NCI-H345 (cell line): ENCODE results near the gene ZNF385B.
A peak's percentile ranks its signal among the peaks of the same experiment; 100 is the strongest.

Experiments
- DNase-seq: peaks from one replicate; lab custom pipeline; 2025; lab: John Stamatoyannopoulos, UW

Gene ZNF385B

DNA sequence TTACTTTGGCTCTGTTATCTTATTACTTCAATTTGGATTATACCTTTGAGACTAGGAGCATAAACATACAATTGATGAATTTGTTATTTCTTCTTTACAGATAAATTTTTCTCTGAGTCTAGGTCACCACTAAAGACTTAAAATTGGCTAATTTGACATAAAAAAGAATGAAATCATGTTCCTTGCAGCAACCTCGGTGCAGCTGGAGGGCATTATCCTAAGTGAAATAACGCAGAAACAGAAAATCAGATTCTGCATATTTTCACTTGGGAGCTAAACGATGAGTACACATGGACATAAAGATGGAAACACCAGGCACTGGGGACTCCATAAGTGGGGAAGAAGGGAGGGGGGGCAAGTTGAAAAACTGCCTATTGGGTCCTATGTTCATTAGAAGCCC lies 424.0 kb downstream of the ZNF385B start:
- DNase-seq: no peak

DNA sequence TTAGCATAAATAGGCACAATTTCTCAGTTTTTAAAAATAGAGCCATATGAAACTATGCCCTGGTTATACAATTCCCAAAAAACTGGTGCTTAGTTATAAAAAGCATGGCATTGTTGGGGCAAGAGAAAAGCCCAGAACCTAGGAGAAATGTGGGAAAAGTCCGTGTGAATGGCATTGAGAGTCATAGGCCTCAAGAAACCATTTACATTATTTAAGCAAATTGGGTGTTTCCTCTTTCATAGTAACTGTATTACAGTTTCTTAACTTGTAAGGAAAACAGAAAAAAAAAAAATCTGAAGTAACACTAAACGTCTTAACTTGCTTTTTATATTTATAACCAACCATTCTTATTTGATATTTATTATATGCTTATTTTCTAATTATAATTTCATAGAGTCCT lies 425.8 kb downstream of the ZNF385B start:
- DNase-seq: no peak

DNA sequence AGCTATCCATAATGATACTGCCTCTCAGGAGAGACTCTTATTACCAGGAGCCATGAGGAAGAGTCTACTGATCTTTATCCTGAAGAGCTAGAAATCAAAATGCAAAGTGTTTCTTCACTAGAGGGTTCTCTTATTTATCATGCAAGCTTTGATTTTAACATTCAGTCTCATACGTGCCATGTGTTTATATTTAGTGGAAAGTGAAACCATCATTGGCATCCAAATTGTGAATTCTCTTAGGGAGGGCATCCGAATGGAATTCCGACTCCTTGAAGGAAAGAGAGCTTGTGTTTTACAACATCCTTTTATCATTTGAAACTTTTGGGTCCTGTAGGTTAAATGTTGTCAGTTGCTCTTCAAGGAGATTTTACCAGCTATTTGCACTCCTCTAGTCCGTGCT lies 426.4 kb downstream of the ZNF385B start:
- no peak for DNase-seq

DNA sequence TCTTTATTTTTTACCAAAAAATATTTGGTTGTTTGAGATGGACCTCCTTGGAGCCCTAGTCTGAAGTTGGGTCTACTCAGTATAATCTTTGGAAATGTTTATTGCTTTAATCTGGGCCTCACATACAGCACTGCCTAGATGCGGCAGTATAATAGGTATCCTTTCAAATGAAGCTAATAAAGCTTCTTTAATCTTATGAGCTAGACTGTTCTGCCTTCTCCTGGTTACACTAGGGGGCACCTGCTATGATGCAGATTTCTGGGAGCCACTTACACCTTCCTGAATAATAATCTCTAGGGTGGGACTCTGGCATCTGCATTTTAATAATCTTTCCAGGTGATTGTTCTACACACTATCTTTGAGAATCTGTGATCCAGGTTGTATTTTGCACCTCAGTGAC lies 427.1 kb downstream of the ZNF385B start:
- DNase-seq: no peak

DNA sequence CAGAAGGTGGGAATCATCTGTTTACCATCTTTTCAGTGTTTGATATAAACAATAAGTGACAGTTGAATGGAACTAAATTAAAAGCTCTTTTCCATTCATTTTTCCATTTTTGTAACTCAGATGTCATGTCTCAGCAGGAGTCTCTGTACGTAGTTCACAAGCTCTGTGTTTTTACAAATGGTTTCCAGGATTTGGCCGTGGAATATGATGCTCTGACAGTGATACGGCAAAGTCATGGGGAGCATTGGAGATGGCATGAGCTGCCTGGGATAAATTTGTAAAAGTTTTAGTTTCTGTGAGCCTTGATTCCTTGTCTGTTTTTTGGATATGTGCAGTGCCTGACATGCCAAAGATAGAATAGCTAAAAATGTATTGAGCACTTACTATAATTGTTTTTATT lies 428.7 kb downstream of the ZNF385B start:
- DNase-seq: no peak

DNA sequence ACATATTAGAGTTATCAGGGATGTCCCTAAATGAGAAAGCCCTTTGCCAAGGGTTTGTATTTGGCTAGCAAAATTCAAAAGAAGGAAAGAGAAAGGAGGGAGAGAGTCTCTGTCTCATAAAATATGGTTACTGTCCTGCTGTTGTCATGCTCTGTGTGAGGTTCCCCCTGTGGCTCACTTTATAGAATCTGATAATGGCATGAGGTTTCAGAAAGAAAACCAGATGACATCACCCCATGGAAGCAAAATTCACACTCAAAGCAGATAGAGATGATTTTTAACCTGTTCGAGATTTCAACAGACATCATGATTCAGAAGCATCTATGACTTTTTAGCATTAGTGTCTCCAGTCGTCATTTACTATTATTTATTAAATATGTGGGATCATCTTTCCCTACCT lies 431.8 kb downstream of the ZNF385B start:
- DNase-seq: no peak

DNA sequence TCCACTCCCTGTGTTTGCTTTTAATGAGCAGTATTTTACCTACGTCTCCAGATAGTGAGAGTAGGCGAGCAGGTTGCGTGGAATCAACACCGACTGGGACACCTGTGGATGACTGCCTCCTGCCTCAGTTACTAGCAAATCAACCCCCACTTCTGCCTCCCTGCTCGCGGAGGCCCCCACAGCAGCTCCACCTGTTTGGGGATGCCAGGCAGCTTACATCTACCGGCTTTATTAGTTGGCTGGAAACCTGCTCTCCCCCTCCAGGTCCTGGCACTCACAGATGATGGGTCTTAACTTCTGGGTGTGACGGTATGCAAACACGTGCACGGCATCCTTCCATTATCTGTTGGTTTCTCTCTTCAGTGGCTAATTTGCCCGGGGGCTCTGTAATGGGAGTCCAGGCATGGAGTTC lies 432.3 kb downstream of the ZNF385B start:
- DNase-seq: no peak

DNA sequence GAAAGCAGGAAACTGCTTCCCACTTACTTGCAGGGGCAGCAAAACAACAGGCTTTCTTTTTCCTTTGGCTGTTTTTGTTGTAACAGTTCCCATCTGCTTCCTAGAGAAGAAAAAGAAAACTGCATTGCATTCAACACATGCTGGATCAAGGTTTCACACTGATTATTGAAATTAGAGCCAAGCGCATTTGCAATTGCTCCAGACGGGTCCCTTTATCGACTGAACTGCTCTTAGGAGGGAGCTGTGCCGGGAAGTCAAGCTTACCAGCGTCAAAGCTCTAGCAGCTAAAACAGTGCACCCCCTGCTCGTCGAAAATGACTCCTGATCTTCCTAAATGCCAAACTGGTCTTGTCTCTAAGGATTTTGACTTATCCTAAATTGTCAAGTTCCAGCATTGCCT lies 432.8 kb downstream of the ZNF385B start:
- no peak for DNase-seq

DNA sequence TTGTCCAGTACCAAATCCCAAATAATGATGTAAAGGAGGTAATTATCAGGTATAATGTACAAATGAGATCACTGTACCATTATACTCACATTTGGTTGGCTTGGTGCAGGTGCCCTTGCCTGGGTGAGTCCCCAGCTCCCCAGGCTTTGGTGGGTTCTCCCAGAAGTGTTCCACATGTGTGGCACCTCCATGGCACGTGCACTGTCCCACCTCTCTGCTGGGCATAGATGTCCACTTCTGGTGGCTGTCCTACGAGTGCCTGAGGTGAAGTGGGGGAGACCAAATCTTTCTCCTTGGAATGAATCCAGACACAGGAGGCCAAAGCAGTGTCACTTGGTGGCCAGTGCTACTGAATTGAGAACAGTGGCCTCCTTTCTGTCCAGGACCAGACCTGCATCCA lies 434.3 kb downstream of the ZNF385B start:
- DNase-seq: no peak

DNA sequence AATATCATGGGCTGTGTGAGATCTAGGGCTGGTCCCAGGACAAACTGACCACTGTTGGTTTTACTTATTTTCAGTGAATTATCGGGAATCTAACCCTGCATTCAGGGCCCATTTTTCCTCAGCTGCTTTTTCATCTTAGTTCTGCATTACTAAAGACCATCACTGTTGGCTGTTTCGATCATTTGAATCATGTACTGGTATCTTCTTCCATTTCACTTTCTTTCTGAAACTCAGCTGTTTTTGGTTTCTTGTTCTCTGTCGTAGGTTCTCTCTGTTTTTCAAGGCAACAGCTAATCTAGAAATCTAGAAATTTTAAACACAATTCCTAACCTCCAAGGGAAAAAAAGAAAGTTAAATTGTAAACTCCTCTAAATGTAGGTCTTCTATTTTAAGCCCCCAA lies 436.8 kb downstream of the ZNF385B start:
- no peak for DNase-seq

DNA sequence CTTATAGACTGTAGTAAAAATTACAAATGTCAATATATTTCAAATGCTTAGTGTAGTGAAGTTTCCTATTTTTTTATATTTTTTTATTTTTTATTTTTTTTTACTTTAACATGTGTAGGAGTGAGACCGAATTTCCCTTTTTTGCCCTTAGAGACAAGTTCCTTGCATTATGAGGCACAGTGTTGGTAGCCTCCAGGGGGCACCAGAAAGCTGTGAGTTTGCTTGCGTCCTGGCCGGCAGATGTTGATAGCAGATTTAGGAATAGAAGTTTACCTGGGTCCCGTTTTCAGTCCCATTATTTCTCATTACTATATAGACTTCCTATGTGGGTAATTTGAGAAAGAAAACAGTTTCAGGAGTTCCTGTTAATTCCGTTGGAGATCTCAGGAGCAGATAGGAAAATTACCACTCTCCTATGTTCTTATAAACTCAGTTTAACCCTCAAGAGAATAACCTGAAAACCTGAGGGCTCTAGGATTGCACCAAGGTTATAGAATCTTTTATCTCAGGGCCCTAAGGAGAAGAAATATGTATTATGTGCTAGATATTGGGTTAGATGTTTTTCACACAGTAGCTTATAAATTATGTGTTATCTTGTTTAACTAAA lies 439.3 kb downstream of the ZNF385B start:
- DNase-seq: peak; percentile 72

DNA sequence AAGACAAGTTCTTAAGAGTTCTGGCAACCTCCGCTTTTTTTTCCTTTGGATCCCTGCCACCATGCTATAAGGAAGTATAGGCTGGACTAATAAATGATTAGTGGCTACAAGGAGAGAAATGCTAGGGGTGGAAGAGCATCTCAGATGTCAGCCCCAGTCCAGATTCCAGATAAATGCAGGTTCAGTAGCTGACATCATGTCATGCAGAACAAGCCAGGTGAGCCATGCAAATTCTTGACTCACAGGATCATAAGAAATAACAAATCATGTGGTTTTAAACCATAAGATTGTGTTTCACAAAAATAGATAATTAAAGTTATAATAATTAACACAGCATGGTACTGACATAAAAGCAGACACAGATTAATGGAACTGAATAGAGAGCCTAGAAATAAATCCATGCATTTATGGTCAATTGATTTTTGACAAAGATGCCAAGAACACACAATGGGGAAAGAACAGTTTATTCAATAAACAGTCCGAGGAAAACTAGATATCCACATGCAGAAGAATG lies 443.9 kb downstream of the ZNF385B start:
- peak; percentile 7 for DNase-seq

DNA sequence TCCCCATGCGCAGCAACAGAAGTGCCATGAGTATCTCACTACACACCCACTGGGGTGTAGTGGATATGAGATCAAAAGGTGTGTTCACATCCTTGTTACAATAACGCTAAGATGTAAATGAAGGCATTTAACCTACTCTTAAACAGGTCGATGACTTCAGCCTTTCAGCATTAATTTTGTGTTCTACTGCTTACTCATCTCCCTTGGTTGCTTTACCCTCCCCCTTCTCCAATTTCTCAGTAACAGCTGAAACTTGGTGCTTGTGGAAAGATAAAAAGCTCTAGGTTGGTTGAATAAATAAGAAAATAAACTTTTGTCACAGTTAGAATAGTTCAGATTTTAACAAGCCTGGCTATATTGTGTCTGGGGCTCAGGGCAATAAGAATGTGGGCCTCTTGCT lies 449.3 kb downstream of the ZNF385B start:
- no peak for DNase-seq

DNA sequence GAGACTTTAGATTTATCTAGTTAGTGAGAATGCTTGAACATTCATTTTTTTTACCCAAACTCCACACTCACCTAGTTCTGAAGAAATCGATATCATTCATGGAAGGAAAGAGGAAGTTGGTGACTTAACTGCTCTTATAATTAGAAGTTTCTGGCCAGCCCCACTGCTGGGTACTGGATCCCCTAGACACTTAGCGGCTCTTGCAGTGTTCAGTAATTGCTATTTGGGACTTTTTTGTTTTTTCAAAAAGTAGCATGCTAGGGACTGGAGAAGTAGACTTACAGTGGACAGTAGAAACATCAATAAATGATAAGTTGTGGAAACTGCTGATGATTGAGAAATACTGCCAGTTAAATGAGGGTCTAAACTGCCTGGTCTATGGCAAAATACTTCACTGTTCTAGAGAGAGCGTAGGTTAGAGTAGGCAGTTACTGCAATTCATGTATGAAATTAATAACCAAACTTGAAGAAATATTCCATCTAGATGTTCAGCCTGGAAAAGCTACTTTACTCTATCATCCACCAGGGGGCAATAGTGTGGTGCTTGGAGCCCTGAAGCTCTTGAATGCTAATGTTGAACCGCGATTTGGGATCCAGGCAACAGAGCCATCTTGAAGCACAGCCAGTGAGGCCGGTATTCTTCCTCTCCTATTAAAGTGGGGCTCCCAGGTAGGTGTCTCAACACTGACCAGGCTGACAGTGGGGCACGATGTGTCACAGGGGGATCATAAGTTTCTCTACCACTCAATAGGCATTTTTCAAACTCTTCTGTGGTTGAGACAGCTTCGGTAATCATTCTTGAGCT lies 450.7 kb downstream of the ZNF385B start:
- peak; percentile 46 for DNase-seq

DNA sequence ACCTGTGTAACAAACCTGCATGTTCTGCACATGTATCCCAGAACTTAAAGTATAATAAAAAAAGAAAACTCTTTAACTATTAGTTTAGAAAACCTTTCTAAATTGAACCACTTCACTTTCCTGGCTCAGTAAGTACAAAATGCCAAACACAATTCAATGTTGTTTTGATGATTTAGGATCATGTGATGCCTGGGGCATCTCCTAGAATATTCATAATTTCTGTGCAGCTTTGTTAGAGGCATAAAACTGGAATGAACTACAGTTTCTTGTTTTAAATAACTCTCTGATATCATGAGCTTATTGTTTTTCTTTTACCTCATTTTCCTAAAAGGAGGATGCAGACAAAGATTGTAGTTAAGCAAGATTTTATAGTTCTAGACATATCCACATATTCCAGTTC lies 457.8 kb downstream of the ZNF385B start:
- no peak for DNase-seq

DNA sequence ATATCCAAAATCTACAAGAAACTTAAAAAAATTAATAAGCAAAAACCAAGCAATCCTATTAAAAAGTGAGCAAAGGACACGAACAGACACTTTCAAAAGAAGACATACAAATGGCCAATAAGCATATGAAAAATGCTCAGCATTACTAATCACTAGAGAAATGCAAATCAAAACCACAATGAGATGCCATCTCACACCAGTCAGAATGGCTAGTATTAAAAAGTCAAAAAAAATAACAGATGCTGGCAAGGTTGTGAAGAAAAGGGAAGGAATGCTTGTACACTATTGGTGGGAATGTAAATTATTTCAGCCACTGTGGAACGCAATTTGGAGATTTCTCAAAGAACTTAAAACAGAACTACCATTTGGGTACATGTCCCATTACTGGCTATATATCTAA lies 467.9 kb downstream of the ZNF385B start:
- DNase-seq: no peak
